ENCODE results near the gene SUN2.
"Not testable (repeated sequence)": the region's sequence is repeated elsewhere in the genome, so short reads cannot be mapped to it uniquely, and the experiment has no call there.

Gene SUN2, protein sequence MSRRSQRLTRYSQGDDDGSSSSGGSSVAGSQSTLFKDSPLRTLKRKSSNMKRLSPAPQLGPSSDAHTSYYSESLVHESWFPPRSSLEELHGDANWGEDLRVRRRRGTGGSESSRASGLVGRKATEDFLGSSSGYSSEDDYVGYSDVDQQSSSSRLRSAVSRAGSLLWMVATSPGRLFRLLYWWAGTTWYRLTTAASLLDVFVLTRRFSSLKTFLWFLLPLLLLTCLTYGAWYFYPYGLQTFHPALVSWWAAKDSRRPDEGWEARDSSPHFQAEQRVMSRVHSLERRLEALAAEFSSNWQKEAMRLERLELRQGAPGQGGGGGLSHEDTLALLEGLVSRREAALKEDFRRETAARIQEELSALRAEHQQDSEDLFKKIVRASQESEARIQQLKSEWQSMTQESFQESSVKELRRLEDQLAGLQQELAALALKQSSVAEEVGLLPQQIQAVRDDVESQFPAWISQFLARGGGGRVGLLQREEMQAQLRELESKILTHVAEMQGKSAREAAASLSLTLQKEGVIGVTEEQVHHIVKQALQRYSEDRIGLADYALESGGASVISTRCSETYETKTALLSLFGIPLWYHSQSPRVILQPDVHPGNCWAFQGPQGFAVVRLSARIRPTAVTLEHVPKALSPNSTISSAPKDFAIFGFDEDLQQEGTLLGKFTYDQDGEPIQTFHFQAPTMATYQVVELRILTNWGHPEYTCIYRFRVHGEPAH

DNA sequence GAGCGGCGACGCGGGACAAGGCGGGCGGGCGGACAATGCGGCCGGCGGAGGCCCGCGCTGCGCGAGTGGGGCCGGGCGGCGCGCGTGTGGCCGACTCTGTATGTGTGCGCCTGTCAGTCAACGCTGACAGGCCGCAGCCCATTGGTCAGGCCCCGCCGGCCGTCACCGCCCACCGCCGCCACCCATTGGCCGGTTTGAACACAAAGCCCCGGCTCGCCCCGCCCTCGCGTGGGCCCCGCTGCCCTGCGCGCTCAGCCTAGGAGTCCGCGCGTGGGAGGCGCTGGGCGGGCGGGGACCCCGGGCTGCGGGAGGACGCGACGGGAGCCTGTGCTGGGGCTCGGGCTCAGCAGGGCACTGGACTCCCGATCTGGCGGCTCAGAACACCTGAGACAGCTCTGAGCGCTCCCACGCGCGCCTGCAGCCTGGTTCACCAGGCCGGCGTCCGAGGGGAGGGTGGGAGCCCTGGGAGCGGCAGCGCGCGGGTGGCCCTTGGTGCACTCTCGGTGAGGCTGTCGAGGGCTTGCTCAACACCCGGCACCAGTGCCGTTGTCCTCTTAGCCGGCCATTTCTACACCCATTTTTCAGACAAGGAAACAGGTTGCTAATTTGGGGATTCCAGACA, at the start of gene SUN2:
Gene SUN2, minus strand, starts transcription at position 88 of the 622 bp plus-strand sequence. CDS start 3,370 bp downstream, outside the sequence.
- peak; percentile 80 for DNase-seq

DNA sequence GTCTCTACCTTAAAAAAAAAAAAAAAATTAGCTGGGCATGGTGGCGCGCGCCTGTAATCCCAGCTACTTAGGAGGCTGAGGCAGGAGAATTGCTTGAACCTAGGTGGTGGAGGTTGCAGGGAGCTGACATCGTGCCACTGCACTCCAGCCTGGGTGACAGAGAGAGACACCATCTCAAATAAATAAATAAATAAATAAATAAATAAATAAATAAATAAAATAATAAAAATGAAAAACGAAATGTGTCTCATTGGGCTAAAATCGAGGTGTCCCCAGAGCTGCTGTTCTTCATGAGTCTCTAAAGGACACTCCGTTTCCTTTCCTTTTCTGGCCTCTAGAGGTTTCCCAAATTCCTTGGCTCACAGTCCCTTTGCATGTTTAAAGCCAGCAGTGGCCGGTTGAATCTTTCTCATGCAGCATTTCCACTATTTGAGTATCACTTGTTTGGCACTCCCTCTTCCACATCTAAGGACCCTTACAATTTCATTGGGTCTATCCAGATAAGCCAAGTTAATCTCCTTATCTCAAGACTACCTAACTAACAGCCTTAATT, 49.3 kb upstream of the SUN2 start:
- DNase-seq: not testable (repeated sequence)

DNA sequence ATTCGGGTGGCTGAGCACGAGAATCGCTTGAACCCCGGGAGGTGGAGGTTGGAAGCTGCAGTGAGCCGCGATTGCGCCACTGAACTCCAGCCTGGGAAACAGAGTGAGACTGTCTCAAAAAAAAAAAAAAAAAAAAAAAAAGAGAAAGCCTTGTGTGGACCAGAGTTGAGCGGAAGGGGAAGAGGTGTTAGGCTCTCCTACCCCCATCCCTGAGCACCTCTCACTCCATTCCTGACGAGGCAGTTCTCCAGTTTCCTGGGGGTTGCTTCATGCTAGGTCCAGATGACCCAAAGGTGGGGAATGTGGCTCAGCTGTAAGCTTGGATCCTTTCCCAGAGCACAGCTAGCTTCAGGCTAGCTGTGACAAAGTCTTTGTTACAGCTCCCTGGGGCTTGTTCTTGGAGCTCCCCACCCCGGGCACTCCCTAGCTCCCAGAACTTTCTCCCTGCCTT, 46.9 kb upstream of the SUN2 start:
- peak; percentile 22 for DNase-seq

DNA sequence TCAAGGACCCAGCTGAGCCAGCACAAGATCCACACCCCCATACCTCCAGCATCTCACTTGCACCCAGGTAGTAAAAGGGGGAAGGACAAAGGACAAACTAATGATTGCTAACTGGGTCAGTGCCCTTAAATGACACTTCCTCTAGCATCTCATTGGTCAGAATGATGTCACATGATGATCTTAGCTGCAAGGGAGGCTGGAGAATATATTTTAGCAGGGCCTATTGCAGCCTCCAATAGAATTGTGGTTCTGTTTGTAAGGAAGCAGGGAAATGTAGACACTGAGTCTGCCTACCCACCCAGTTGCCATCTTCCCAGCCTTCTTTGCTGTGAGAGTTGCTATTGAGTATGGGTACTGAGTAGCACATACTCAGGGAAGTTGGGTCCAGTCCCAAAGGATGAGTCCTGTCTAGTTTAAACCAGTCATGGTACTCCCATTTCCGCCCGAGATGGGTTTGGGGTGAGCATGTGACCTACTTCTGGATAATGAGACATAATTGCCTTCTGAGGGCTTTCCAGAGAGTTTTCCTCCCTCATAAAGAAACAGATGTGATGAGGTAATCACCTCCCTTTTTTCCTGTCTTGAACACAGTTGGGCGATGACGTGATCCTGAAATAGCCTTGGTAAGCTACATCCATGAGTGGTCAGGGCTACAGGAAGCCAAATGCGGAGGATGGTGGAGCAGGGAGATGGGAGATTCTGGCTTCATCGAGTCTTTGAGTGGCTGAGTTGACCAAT, 43.6 kb upstream of the SUN2 start:
- DNase-seq: no peak

DNA sequence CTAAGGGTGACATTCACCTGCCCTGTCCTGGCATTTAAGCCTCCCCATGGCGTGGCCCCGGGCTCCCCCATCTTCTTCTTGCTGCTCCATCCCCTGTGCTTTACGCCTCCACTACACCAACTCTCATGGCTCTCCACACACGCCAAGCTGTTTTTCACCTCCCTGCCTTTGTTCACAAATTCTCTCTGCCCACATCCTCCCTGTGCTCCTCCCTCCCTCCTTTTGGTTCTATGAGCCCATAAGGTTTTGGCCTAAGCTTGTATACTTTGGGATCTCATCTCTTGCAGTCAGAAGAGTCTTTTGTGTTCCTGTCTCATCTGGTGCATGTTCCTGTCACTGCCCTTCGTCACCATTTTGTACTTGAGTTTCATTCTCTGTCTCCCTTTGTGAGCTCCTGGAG, 42.7 kb upstream of the SUN2 start:
- DNase-seq: no peak

DNA sequence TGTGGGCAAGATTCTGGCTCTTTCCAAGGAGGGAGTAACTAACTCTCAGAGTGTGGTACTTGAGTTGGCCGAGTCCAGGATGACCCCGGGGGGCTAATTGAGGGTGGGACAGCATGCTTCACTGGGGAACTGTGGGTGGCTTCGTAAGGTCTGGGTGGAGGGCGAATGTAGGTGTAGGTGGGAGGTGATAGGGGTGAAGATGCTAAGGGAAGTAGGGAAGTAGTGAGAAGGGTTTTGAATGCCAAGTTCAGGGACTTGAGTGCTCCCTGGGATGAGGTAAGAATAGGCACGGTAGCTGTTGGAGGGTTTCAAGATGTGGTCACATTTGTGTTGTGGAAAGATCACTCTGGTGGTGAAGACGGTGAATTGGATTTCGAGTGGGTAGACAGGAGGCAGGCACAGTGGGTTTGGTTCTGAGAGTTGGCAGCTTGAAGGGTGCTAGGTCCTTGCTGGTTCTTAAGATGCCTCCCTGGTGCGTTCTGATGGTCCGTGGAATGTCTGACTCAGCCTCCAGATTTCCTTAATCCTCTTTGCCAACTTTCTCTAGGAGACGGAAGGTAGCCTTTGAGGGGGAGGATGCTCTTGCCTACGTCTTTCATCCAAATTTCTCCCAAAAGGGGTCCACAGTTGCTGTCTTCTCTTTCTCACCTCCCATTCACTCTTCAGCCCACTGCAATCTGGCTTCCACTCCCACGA, 40.6 kb upstream of the SUN2 start:
- no peak for DNase-seq

DNA sequence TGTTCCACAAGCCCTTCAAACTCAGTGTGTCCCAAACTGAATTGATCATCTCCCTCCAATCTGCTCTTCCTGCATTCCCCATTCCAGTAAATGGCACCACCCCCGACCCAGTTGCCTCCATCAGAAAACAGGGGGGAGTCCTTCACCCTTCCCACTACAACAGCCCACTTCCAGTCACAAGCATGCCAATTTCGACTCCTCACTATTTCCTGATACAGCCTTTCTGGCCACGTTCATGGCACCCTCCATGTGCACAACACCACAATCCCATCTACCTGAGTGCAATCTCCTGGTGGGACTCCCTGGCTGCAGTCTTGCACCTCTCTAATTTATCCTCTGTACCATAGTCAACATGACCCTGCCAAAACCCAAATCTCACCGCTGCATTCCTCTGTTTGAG, 39.8 kb upstream of the SUN2 start:
- no peak for DNase-seq

DNA sequence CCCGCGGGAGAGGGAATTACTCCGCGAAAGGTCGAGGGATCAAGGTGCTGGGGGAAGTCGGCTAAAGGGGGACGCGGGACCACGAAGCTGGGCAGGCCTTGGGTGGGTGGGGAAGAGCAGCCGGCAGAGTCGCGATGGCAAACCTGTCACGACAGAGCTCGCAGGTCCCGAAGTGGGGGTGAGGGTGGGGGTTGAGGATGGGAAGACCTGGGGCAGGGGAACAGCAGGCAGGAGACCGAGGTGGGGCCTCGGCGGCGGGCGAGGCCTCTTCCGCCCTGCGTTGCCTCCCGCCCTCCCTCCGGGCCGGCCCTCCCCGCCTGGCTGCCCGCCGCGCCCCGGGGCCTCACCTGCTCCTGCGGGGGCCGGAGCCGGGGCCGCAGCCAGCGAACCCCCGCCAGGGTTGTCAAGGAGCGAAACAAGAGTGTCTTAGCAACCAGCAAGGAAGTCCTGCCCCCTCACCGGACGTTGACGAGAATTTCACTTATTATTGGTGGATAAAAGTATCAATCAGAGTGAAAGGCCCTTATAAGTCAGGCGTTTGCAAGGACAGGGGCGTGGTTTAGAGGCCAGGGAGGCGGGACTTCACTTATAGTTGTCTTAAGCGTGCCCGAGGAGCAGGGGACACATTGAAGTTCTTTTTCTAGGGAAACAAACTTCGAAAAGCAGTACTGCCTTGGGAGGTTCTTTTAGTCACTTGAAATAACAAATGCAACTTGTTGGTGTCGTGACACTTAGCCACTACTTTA, 38.1 kb upstream of the SUN2 start, which contains the start of gene DNAL4:
Gene DNAL4, minus strand, starts transcription at position 423 of the 746 bp plus-strand sequence. CDS start 11,412 bp downstream, outside the sequence.
- peak; percentile 96 for DNase-seq

DNA sequence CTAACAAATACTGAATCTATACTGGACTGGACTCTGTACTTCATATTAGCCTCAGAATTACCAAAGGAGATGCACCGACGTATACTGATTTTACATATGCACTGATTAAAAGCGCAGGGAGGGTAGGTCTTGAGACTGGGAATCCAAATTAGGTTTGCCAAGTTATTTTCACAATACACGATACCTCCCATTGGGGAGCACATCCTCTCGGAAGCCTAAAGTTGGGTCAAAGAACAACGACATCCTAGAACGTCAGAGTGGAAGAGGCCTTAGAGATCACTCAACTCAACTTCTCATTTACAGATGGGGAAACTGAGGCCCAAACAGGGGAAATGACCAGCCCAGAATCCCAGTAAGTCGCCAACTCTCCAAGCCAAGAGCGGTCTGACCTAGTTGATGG, 37.5 kb upstream of the SUN2 start:
- no peak for DNase-seq

DNA sequence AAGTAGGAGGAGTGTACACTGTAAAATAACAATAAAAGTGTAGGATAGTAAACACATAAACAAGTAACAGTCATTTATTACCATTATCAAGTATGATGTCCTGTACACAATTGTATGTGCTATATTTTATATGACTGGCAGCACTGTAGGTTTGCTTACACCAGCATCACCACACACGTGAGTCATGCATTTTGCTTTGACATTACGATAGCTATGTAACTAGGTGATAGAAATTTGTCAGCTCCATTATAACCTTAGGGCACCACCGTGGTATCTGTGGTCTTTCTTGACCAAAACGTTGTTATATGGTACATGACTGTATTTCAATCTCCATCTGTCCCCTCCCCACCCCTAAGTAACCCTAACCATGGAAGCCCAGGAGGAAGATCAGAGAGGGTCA, 37.0 kb upstream of the SUN2 start:
- no peak for DNase-seq

DNA sequence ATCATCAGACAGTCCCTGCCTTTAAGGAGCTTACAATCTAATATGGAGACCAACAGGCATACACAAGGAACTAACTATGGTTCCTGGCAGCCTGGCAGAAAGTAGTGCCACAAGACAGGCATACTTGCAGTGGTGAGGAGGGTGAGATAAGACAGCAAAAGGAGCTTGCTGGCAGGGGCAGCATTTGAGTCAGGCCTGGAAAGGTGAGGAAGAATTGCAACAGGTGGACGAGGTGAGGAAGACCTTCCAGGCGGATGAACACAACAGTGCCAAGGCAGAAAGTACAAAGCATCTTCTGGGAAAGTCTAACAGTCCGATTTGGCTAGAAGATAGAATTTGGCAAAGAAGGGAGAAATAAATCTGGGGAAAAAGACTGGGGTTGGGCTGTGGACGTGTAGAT, 33.8 kb upstream of the SUN2 start:
- no peak for DNase-seq

DNA sequence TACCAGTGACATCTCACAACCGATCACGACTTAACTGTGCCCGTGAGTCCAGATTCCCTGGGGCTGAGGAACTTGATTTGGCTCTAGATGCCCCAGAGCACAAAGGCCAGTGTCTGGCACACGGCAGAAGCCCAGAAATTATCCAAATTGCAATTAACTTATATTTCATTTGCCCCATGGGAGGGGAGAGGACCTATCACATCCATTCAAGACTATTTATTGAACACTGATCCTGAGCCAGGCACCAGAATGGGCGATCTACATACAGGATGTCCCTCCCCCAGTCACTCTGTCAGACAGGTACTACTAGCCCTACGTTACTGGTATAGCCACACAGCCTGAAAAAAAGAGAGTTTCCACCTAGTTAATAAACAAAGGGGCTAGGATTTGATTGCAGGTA, 33.0 kb upstream of the SUN2 start:
- DNase-seq: no peak

DNA sequence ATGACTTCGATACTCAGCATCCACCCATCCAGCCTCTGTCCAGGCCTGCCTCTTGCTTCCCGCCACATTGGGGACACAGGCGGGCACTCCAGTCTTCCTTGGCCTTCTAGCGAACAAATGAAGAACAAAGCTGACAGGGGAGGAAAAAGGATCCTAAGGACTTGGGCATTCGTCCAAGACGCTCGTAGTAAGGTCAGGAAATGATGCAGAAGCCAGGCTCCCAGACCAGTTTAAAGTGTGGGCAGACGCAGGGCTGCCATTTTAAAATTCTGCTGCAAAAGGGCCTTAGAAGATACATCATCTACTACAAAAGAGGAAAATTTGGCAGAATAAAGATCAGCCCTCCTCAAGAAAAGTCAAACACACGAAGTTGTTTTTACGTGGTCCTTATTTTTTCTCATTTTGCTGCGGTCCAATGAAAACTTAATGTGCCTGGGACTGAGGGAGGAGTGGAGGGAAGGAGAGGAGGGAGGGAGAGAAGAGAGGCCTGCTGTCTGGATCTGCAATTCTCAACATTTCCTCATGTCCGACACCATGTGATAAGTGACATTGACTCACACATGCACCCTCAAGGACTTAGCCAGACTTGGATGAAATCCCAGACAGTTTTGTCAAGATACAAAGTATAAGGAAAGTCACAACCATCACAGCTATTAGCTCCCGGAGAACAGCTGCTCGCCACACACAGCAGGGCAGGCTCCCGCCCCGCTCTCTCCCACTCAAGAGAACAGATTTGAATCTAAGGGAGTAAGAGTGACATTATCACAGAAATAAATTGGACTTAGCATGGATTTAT, 32.4 kb upstream of the SUN2 start:
- DNase-seq: peak; percentile 60

DNA sequence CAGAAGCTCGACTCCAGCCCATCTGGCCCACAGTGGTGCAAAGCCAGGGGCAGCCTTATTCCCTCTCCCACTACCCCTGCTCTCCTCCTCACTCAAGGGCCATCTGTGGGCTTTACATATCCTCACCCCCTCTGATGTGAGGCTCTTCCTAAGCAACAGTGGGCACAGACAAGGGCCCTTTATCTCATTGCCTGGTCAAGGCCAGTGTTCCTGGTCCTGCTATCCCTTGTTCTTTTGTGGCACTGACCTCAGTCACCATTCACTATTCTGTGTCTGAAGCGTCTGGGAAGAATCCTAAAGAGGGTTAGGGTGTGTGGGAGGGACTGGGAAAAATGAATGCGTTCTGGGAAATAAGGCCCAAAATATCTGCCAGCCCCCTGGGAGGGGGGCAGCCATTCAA, 30.8 kb upstream of the SUN2 start:
- DNase-seq: no peak

DNA sequence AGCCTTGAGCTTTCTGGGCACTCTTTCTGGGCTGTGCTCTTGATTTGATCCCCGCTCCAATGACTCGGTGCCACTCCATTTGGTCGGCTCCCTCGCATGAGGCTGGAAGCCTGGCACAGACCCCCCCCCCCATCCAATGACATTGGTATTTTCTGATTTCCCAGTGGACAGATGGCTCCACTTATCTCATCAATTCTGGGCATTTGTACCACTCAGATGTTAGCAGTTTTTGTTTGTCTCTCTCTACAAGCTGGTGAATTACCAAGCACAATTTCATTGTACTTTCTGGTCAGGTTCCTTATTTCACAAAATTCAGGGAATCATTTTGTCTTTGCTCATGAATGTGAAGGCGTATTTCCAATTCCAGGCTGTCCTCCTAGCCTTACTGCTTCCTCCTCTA, 29.1 kb upstream of the SUN2 start:
- DNase-seq: no peak

DNA sequence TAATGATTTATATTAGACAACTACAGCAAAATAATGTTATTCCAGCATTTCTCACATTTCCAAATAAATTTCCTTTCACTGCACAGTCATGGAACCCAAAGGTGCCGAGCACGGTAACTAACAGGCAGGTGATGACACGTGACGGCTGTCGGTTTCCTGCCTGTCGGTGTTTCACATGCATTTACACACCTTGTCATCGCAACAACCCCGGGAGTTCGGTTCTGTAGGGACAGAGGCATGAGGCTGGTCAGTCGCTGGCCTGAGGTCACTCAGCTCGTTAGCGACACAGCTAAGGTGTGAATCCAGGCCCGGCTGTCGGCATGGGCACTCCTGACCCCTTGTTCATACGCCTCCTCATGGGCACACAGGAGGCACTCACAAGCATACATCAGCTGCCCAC, 28.2 kb upstream of the SUN2 start:
- no peak for DNase-seq

DNA sequence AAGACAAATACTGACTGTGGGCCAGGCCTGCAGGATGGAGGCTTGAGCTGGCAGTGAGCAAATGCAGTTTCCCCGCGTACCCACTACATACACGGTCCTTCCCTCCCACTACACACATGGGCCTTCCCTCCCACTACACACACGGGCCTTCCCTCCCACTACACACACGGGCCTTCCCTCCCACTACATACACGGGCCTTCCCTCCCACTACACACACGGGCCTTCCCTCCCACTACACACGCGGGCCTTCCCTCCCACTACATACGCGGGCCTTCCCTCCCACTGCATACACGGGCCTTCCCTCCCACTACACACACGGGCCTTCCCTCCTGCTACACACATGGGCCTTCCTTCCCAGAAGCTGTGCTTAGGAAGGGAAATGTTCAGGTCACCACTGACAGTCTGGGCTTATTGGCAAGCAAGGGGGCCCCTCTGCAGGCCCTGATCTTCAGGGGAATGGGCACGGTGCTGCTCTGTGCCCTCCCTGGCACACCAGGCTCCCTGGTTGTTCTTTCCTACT, 27.4 kb upstream of the SUN2 start:
- DNase-seq: no peak

DNA sequence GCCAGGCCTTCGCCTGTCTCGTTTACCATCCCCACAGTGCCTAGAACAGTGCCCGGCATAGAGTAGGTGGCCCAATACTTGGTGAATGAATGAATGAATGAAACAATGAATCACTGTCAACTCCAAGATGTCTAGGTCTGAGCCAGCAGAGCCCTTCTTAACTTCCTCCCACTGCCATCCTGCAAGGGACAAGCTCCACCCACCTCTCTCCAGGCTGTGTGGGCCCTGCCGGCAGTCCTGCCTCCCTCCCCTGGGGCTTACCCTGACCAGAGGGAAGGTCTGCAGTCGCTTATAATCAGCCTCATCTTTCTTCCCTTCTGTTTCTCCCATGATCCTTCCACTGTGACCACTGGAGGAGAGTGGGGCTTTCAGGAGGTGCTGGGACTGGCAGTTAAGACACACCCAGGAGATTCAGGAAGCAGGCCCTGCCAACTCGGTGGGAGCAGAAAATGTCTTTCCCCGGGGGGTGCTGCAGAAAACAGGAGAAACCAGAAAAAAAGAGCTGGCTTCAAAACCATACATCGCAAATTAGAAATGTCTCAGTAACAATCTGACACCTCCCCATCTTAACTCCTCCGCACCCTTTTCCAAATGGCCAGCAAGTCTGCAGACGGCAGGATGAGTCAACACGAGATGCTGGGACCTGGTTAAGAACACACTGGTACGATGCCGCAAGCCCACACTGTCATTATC, 26.8 kb upstream of the SUN2 start:
- DNase-seq: no peak

DNA sequence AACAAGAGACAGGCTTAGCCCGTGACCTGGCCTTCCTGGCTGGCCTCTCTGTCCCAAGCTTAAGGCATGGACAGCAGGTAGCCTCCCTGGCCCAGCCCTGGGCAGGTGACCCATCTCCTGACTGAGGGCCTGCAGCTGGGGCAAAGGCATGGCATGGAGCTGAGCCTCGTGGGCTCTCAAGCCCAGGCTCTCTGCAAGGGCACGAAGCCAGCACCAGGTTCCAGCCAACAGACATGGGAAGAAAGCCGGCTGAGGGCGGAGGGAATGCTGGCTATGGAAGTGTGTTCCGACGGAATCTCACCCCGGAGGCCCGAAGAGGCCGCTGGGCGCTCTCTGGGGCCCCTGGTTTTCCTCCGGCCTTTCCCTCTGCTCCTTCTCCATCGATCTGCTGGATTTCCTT, 25.2 kb upstream of the SUN2 start:
- no peak for DNase-seq
